Left ventricle myocardium superior (tissue), 1 donor: ENCODE results near the gene CD160. TPM values are rescaled to one million over a fixed set of nuclear protein-coding genes. Genes with fewer than 3 reads are reported as not detected.
A peak's percentile ranks its signal among the peaks of the same experiment; 100 is the strongest.
"Not testable (repeated sequence)": the region's sequence is repeated elsewhere in the genome, so short reads cannot be mapped to it uniquely, and the experiment has no call there.

ENCODE experiments used
- ATAC-seq: fragments of 200-7000 bp; cut with Tn5 transposase; one replicate; pipeline ENCODE4 v1.9.1; 2020; ENCODE audit warnings: mild to moderate bottlenecking, moderate library complexity
- DNase-seq: peaks from one replicate; pipeline ENCODE4 v3.0.0-alpha.2; 2020
- intact Hi-C: fragments of 100-400 bp; cut with micrococcal nuclease; formaldehyde crosslinking; loops from one replicate; pipeline ENCODE4 v1.11.0; 2022
- total RNA-seq: library from RNA; stranded (reverse); fragmentation: NEBNext Ultra II Directional; extraction: Animal tissue kit (Norgen Biotek cat#: 25700); gene quantifications from one replicate; pipeline ENCODE4 v1.2.1, GENCODE V29; 2021
- donor health status: DM: no; HTN: yes; CAD: no; lungs with severe emphysema.

CD160 gene
- total RNA-seq, 1 donor from 2014 or later: 0.37 TPM

DNA sequence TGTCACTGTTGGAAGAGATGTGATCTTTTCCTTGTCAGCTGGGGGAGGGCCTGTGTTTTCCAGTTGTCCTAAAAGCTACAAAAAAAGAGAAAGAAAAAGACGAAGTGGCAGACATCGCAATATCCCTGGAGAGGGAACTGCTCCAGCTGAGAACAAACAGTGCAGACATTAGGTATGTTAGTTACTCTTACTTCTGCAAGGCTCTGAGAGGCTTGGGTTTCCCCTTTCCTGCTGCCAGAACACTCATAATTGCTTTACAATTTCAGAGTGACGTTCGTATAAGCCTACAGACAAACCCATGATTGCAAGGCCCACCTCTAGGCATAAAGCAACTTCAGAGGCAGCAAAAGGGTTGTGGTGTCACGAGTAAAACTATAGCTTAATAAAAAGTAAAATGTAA, 31.1 kb downstream of the CD160 start:
- intact Hi-C loops: no loop called here
- DNase-seq (no peak), ATAC-seq (no peak)

DNA sequence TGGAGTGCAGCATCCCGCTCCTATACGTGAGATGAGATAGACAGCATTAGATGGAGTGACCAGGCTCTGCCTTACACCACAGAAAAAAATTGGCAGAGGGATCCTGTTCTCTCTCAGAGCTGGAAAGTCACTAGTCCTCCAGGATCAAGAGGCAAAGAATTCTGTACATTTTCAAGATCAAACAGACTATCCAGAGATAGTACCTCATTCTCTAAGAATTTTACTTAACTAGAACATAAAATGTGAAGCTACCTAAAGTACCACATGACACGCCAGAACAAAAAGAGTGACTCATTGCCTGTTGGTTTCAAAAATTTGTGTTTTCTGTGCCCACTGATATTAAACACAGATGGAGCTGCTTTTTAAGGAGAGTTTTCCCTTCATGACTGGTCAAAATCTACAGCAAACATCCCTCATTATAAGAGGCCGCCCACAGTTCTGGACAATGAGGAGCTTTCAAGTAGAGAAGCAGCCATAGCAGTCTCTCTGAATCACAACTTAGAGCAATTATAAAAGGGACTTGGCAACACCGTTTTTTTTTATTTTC, 32.3 kb downstream of the CD160 start:
- ATAC-seq: no peak
- no peak for DNase-seq
- intact Hi-C loops: no loop called here

DNA sequence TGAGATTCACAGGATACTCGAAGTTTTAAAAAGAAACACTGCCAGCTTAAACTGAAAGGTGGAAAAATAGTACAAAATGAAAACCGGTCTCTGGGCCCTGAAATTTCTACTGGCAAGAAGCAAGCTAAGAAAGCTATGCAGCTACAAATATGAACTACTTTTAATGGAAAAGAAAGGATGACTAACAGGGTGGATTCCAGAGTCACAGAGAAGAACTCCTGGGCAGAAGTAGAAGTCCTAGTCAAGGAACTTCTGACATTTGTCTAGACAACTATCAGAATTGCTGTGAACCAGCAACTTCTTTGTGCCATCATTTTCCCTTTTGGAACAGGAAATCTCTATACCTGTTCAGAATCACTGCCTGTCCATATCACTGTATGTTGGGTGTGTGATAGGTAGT, 38.1 kb downstream of the CD160 start:
- intact Hi-C loops: no loop called here
- no peak for DNase-seq
- no peak for ATAC-seq

DNA sequence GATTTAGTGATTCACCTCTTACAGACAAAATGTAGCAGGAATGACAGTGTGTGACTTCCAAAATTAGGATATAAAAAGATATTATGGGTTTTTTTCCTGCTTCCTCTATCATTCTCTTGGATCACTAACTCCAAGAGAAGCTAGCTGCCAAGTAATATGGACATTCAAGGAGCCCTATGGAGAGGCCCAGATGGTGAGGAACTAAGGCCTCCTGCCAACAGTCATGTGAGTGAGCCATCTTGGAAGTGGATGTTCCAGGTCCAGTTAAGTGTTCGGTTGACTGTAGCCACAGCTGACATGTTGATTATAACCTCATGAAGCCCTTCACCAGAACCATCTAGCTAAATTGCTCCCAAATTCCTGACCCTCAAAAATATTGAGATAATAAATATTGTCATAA, 38.8 kb downstream of the CD160 start:
- ATAC-seq (peak; percentile 55), DNase-seq (no peak)
- intact Hi-C loops: no loop called here

DNA sequence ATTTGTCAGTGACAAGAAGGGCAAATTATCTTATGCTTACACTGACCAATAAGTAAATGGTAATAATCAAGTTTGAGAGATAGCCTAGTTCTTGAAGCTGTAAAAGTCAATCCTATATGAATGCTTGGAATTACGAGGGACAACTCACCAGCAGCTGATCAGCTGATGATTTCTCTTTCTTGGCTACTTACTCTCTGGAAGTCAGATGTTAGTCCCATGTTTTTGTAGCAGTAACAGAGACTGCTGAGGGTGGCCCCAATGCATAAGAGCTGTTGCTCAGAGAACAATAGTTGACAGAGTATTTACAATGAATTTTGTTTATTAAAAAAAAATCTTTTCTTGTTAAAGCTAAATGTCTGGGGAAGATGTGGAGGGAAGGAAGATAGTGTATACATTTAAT, 39.3 kb downstream of the CD160 start:
- DNase-seq (no peak), ATAC-seq (no peak)
- intact Hi-C loops: no loop called here

DNA sequence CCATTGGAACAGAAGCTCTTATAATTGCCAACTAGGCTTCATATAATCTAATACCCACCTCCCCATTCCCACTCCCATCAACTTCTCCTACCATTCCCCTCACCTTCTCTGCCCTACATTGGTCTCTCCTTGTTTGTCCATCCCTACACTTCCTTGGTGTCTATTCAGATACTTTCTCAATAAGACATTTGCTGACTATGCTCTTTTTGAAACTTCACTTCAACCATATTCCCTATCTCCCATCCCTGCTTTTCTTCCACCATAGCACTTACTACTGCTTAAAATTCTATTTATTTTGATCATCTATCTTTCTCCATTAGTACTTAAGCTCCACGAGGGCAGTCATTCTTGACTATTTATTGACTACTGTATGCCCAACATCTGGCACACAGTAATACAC, 40.4 kb downstream of the CD160 start:
- ATAC-seq (no peak), DNase-seq (no peak)
- intact Hi-C loops: no loop called here

DNA sequence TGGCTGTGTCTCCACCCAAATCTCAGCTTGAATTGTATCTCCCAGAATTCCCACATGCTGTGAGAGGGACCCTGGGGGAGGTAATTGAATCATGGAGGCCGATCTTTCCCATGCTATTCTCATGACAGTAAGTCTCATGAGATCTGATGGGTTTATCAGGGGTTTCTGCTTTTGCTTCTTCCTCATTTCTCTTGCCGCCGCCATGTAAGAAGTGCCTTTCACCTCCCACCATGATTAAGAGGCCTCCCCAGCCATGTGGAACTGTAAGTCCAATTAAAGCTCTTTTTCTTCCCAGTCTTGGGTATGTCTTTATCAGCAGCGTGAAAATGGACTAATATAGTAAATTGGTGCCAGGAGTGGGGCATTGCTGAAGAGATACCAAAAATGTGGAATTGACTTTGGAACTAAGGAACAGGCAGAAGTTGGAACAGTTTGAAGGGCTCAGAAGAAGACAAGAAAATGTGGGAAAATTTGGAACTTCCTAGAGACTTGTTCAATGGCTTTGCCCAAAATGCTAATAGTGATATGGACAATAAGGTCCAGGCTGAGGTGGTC, 41.2 kb downstream of the CD160 start:
- intact Hi-C loops, ATAC-seq, DNase-seq: not testable (repeated sequence)

DNA sequence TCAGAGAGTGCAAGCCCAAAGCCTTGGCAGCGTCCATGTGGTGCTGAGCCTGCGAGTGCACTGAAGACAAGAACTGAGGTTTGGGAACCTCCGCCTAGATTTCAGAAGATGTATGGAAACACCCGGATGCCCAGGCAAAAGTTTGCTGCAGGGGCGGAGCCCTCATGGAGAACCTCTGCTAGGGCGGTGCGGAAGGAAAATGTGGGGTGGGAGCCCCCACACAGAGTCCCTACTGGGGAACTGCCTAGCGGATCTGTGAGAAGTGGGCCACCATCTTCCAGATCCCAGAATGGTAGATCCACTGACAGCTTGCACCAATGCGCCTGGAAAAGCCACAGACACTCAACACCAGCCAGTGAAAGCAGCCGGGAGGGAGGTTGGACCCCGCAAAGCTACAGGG, 42.2 kb downstream of the CD160 start:
- not testable (repeated sequence) for DNase-seq, ATAC-seq

DNA sequence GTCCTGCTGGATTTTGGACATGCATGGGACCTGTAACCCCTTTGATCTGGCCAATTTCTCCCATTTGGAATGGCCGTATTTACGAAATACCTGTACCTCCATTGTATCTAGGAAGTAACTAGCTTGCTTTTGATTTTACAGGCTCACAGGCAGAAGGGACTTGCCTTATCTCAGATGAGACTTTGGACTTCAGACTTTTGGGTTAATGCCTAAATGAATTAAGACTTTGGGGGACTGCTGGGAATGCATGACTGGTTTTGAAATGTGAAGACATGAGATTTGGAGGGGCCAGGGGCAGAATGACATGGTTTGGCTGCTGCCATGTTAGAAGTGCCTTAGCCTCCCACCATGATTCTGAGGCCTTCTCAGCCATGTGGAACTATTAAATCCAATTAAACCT, 42.7 kb downstream of the CD160 start:
- intact Hi-C loops, DNase-seq, ATAC-seq: not testable (repeated sequence)

More for the DNA sequence above, 42.2 kb downstream of the CD160 start:
- intact Hi-C loops: not testable (repeated sequence)

DNA sequence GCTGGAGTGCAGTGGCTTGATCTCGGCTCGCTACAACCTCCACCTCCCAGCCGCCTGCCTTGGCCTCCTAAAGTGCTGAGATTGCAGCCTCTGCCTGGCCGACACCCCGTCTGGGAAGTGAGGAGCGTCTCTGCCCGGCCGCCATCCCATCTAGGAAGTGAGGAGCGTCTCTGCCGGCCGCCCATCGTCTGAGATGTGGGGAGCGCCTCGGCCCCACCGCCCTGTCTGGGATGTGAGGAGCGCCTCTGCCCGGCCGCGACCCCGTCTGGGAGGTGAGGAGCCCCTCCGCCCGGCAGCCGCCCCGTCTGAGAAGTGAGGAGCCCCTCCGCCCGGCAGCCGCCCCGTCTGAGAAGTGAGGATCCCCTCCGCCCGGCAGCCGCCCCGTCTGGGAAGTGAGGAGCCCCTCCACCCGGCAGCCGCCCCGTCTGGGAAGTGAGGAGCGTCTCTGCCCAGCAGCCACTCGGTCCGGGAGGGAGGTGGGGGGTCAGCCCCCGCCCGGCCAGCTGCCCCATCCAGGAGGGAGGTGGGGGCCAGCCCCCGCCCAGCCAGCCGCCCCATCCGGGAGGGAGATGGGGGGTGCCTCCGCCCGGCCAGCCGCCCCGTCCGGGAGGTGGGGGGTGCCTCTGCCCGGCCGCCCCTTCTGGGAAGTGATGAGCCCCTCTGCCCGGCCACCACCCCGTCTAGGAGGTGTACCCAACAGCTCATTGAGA, 45.1 kb downstream of the CD160 start:
- ATAC-seq, DNase-seq, intact Hi-C loops: not testable (repeated sequence)

DNA sequence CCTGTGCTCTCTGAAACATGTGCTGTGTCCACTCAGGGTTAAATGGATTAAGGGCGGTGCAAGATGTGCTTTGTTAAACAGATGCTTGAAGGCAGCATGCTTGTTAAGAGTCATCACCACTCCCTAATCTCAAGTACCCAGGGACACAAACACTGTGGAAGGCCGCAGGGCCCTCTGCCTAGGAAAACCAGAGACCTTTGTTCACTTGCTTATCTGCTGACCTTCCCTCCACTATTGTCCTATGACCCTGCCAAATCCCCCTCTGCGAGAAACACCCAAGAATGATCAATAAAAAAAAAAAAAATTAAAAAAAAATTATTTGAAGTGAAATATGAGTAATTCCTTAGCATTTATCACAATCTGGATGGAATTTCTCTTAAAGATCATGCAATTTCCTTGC, 45.8 kb downstream of the CD160 start:
- intact Hi-C loops: not testable (repeated sequence)
- ATAC-seq: peak; percentile 31

DNA sequence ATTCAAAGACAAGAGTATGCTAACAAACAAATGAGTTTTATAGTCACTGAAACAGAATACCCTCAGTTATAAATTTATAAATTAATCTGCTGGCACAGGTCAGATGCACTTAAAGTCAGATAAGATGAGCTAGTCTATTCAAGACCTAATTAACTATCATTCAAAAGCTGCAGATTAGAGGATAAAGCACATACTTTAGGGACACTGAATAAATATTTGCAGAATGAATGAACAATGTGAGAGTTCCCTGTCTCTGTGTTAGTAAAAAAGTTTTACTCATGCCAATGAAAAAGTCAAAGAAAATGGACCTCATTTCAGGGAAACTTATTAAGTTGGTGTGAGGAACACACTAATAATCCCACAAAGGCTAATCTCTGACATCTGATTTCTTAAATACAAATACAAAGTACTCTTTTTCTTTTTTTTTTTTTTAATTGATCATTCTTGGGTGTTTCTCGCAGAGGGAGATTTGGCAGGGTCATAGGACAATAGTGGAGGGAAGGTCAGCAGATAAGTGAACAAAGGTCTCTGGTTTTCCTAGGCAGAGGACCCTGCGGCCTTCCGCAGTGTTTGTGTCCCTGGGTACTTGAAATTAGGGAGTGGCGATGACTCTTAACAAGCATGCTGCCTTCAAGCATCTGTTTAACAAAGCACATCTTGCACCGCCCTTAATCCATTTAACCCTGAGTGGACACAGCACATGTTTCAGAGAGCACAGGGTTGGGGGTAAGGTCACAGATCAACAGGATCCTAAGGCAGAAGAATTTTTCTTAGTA, 46.5 kb downstream of the CD160 start:
- peak; percentile 33 for ATAC-seq
- DNase-seq, intact Hi-C loops: not testable (repeated sequence)

More for the DNA sequence above, 45.8 kb downstream of the CD160 start:
- DNase-seq: not testable (repeated sequence)

DNA sequence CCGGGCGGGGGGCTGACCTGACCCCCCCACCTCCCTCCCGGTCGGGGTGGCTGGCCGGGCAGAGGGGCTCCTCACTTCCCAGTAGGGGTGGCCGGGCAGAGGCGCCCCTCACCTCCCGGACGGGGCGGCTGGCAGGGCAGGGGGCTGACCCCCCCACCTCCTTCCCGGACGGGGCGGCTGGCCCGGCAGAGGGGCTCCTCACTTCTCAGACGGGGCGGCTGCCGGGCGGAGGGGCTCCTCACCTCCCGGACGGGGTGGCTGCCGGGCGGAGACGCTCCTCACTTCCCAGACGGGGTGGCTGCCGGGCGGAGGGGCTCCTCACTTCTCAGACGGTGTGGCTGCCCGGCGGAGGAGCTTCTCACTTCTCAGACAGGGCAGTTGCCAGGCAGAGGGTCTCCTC, 47.6 kb downstream of the CD160 start:
- intact Hi-C loops, DNase-seq, ATAC-seq: not testable (repeated sequence)

DNA sequence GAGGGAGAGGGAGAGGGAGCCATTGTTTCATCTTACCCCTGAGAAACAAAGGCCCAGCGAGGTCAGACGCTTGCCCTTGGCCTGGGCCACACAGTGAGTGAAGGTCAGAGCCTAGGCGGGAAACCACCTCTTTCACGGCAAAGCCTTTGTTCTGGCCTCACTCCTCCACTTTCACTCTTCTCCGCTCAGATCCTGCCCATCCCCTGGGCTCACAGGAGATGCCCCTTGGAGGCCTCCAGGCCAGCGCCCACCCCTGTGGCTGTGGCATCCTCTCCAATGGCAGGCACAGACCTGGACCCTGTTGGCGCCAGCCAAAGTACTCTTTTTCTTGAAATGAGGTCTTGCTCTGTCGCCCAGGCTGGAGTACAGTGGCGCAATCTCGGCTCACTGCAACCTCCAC, 48.7 kb downstream of the CD160 start:
- peak; percentile 42 for ATAC-seq

DNA sequence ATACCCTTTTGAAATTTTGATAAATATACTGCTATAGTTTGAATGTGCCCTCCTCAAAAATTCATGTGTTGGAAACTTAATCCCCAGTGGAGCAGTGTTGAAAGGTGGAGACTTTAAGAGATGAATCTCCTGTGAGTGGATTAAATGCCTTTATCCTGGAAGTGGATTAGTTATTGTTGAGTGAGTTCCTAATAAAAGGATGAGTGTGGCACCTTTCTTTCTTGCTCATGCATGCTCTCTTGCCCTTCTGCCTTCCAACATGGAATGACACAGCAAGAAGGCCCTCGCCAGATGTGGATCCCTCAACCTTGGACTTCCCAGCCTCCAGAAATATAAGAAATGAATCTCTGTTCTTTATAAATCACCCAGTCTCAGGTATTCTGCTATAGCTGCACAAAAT, 51.8 kb downstream of the CD160 start:
- intact Hi-C loops: no loop called here
- no peak for DNase-seq
- no peak for ATAC-seq

More for the DNA sequence above, 48.7 kb downstream of the CD160 start:
- DNase-seq, intact Hi-C loops: not testable (repeated sequence)

DNA sequence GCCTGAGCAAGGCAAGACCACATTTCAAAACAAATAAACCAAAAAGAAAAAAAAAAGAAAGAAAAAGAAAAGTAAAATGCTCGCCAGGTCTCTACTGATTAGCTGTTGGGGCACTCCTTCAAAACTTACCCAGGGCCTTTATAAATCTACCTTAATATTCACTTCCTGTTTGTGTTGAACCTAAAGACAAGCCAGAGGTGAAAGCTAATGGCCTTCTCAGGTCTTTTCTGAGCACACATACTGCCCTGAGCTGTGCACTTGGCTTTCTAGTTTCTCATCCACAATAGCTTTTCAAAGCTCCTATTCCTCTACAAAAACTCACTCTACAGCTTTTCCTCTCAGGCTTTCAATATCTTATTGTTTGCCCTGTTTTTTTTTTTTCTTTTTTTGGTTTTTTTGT, 54.1 kb downstream of the CD160 start:
- intact Hi-C loops: no loop called here
- DNase-seq (no peak), ATAC-seq (no peak)

DNA sequence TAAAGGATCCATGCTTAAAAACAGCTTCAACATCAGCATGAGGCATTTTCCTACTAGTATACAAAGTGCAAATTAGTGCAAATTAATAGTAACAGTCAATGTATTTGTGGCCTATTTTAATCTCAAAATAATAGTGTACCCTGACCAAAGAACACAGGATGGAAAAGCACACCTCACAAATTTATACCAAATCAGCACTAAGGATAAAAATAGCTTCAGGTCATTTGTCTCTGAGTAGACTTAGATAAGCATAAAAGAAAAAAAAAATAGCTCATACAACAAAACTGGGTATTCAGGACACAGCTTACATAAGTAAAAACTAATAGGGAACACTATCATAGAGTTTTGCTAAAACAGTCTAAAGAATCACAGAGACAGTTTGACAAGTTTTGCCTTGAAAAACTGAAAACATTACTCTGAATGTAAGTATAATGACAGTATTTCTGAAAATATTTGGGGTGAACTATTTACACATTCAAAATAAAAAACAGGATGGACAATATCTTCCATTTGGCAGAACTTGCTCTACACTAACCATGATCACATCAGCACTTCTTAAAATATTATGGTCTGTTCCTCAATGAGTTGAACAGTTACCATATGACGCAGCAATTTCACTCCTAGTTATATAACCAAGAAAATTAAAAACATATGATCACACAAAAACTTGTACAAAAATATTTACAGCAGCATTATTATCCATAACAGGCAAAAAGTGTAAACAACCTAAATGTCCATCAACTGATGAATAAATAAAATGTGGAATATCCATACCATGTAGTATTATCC, 58.3 kb downstream of the CD160 start:
- no peak for DNase-seq
- intact Hi-C loops: no loop called here
- peak; percentile 71 for ATAC-seq

DNA sequence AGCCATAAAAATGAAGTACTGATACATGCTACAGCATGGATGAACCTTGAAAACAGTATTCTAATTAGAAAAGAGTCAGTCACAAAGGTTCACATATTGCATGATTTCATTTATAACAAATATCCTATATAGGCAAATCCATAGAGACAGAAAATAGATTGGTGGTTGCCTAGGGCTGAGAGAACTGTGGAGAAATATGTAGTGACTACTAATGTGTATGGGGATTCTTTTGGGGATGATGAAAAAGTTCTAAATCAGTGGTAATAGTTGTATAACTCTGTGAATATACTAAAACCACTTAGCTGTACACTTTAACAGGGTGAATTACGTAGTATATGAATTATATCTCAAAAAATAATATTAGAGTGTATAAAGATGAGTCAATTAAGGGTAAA, 58.8 kb downstream of the CD160 start:
- DNase-seq (no peak), ATAC-seq (peak; percentile 12)
- intact Hi-C loops: no loop called here
